HG02798 (cell line): ENCODE results near the gene DPP8.
A peak's percentile ranks its signal among the peaks of the same experiment; 100 is the strongest.
"Not testable (repeated sequence)": the region's sequence is repeated elsewhere in the genome, so short reads cannot be mapped to it uniquely, and the experiment has no call there.

ENCODE experiments used
- ATAC-seq: cut with Tn5 transposase; IDR thresholded peaks from one replicate; pipeline ENCODE4 v1.9.1; 2021; ENCODE audit warnings: mild to moderate bottlenecking; ENCODE audit not compliant: unreplicated experiment, poor library complexity

DPP8 gene

GRCh38 chr15:65408324-65409035, 109.0 kb downstream of the DPP8 start:
- ATAC-seq: no peak

GRCh38 chr15:65406424-65407000, 111.0 kb downstream of the DPP8 start:
- no peak for ATAC-seq

DNA sequence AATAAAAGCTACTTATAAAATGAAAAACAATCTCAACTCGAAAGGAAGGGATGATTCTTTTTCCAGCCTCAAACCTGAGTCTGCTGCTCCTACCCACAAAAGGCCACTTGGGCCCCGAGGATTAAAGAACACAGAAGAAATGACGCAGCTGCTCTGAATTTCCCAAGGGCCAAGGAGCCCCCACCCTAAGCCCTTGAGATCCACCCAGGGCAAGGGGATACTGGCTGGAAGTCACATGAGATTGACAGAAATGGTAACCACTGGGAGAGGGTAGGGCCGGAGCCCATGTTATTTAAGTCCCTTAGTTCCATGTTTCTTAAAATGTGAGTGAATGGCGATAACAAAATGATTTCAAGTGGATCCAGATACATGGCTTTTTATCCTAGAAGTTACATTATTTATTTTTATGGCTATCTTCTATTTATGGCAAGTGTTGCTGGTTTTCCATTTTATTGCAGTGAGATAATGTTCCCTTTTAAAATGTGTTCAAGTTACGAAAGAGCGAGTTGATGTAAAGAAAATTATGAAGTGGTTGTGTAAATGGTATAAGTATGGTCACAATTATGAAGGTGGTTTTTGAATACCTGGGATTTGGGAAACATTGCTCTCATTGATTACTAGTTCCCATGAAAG, 111.6 kb downstream of the DPP8 start:
- no peak for ATAC-seq

DNA sequence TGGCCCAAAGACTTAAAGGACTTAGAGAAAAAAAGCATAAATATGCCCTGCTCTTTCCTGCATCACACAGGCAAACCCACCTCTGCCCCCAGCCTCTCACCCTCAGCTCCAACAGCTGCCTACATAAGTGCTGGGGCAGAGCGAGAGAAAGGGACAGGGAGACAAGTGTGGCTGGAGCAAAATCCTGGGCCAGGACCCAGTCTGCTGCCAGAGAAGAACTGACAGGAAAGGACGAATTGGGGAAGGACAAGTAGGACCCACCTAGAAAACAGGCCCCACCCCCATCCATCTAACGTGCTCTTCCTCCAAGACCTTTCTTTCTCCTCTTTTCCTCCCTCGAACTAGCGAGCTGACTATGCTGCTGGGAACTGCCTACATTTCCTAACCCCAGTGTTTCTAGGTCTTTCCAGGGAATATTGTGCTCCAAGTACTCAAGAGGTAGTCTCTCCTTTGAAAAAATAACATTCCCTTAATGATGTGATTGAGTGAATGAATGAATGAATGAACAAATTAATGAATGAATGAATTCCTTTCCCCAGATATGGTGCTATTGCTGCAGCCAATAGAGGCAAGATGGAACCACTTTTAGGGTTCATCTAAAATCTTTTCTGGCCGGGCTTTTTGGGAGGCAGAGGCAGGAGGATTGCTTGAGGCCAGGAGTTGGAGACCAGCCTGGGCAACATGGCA, 113.2 kb downstream of the DPP8 start:
- no peak for ATAC-seq

- ATAC-seq: no peak
Measured at GRCh38 chr15:65402961-65403360, 114.5 kb downstream of the DPP8 start.

GRCh38 chr15:65401611-65402240, 115.8 kb downstream of the DPP8 start:
- no peak for ATAC-seq

DNA sequence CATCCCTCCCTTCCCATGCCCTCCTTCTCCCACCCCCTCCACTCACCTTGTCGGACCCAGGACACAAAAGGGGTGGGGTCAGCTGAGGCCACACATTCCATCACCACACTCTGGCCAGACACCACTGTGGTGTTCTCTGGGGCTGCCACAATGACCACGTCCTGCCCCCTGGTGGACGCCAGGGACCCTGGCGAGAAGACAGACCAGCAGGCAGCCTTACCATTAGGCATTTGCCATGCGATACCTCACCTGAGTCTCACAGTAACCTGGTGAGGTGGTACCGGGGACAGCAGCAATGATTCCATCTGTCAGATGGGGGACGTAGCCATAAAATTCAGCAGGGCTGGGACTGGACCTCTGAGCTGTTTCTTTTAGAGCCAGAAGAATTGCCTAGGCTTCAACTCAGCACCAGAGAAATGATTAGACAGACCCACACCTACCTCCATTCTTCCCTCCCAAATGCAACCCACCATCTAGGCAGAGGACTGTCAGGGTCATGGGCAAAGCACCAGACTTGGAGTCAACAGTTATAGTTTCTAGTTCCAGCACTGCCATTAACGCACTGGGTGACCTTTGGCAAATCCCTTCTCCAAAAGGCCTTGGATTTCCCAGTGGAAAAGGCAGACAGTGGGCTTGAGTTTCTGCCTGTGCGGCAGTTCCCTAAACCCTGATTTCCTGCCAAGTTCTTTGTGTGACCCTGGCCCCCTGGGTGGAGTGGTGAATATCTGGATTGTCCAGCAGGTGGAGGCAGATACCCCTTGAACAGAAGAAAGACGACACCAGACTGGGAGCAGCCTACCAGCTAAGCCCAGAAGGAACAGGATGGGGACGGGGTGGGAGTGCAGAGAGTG, 116.5 kb downstream of the DPP8 start:
- ATAC-seq: peak; percentile 41

- no peak for ATAC-seq
Measured at GRCh38 chr15:65399997-65400396, 117.5 kb downstream of the DPP8 start.

- no peak for ATAC-seq
Measured at GRCh38 chr15:65399001-65399706, 118.3 kb downstream of the DPP8 start.

- ATAC-seq: not testable (repeated sequence)
Measured at GRCh38 chr15:65398486-65398885, 119.0 kb downstream of the DPP8 start.

DNA sequence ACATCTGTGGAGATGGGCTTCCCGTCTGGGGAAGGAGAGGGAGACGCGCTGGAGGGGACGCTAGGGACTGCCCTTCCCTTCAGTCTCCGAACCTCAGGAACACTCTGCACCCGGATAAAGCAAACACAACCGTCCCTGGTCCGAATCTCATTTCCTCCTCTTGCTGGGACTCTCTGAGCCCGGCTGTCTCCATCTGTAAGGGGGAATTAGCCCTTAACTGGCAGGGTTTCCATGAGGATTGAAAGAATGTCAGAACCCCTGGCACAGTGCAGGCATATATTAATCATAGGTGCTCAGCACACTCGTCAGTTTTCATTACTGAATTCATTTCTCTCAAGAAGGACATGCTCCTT, 120.5 kb downstream of the DPP8 start:
- no peak for ATAC-seq

DNA sequence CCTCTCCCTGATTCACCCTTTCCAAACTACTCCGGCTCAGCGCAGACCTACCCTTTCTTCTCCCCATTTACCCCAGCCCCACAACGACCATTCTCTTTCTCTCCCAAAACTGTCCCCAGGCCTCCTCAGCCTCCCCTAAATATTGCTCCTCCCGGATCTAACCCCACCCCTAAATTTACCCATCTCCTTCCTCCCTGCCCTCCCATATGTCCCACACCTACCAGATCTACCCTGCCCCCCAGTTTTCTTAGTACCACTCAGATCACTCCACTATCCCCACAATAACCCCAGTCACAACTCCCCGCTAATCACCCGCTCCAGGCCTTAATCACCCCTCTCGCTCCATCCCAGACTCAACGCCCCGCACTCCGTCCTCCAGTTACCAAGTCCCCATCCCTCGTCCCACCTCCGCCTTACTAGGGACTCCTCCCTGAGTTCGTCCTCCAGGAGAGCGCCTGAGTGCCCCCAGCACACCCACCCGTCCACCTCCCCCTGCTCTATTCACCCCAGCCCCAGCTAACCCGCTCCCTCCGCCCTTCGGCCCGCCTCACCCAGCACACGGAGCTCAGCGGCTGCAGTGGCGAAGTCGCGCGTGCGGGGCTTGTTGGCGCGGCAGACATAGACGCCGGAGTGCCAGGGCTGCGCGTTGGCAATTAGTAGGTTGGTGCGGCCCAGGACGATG, 121.1 kb downstream of the DPP8 start:
- ATAC-seq: no peak

DNA sequence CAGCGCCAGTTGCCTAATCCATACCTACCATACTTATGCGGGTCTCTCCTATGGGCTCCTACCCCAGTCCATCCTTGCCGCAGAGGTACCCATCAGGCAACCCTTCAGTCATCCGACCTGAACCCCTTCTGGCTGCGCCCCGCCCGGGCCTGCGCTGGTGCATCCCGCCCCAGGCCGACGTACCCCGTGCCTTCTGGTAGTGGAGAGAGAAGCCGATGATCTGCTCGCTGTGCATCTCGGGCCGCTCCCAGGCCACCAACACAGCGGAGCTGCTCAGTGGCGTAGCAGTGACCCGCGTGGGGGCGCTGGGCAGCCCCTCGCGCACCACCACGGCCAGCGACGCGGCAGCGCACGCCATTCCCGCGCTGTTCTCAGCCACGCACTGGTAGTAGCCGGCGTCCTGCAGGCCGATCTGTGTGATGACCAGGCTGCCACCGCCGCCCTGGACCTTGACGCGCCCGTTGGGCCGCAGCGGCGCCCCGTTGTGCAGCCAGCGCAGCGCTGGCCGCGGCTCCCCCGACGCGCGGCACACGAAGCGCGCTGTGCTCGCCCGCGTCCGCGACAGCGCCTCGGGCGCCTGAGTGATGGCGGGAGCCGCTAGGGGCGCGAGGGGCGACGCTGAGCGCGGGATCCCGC, 121.8 kb downstream of the DPP8 start:
- no peak for ATAC-seq

GRCh38 chr15:65394936-65395335, 122.6 kb downstream of the DPP8 start:
- no peak for ATAC-seq

GRCh38 chr15:65394280-65394789, 123.2 kb downstream of the DPP8 start:
- no peak for ATAC-seq

DNA sequence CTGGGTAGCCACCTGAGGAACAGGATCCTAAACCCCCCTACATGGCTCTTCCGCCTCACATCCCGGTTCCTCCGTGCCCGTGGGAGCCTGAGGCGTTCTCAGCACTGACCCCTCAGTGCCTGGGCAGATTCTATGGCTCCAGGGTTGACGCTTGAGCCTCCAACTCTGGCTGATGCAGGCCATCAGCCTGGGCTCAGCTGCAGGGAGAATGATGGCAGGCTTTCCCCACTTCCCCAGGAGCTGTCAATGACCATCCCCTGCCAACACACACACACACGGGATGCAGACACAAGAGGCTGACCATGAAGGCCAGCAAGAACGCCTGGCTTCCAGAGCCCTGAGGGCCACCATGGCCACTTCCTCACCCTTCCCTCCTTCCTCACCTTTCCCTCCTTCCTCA, 123.9 kb downstream of the DPP8 start:
- ATAC-seq: no peak

DNA sequence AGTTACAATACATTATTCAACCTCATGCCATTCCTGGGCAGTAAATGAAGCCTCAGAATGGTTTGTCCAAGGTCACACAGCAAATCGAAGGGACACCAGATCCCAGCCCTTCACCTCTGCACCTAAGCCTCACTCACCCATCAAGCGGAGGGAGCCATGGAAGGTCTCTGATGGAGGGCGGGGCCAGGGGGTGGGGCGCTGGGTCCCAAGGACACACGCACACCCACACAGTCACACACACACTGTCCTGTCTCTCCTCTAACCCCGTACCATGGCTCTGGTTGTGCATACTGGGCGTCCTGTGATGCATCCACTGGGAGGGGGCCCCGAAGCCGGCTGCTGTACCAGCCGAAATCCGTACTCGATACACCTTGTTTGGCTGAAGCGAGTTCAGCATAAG, 124.4 kb downstream of the DPP8 start:
- ATAC-seq: no peak
